ENCODE data around the gene RPS6KL1. TPM values are rescaled to one million over a fixed set of nuclear protein-coding genes. Genes with fewer than 3 reads are reported as not detected.

The RPS6KL1 gene
- total RNA-seq, 1 donor = 0.36 TPM

DNA sequence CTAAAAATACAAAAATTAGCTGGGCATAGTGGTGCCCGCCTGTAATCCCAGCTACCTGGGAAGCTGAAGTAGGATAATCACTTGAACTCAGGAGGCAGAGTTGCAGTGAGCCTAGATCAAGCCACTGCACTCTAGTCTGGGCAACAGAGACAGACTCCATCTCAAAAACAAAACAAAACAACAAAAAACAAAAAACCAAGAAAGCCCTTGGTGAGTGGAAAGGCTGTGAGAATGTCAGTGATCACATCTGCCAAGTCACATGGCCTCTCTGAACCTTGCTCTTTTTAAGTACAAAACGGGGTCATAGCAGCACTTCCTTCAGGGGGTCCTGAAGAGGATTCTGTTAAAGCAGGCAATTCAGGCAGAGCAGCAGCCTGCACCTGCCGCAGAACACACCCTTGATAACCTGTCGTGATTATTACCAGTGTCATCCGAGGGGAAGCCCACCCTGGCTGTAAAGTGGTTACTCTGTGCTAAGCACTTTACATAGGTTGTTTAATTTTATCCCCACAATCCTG, 9.6 kb downstream of the RPS6KL1 start:
- H3K79me2 ChIP-seq (ENCODE audit: insufficient read depth, low read length) = no peaks in the 10 kb centered on the region

DNA sequence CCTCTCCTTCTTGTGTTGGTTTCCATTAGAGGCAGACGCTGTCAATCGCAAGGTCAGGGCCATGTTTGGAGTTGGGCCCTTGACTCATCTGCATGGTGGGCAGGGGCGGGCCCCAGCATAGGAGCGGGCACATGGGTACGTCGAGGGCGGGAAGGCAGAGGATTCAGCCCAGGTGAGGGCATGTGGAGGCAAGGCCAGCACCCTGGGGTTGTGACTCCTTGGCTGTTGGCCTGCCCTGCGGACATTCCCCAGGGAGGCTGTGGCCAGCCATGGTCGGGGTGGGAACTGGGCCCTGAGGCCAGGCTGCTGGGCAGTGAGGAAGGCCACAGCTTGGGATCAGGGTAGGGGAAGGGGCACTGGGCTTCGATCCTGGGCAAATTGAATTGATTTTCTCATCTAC, 10.3 kb downstream of the RPS6KL1 start:
- TF ChIP-seq, protein P1, sequence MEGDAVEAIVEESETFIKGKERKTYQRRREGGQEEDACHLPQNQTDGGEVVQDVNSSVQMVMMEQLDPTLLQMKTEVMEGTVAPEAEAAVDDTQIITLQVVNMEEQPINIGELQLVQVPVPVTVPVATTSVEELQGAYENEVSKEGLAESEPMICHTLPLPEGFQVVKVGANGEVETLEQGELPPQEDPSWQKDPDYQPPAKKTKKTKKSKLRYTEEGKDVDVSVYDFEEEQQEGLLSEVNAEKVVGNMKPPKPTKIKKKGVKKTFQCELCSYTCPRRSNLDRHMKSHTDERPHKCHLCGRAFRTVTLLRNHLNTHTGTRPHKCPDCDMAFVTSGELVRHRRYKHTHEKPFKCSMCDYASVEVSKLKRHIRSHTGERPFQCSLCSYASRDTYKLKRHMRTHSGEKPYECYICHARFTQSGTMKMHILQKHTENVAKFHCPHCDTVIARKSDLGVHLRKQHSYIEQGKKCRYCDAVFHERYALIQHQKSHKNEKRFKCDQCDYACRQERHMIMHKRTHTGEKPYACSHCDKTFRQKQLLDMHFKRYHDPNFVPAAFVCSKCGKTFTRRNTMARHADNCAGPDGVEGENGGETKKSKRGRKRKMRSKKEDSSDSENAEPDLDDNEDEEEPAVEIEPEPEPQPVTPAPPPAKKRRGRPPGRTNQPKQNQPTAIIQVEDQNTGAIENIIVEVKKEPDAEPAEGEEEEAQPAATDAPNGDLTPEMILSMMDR (IDR thresholded peaks at IDR 0.05; ENCODE audit: extremely low read depth, low read depth, low read length) = no peak
- no peaks in the 10 kb centered on the region for H4K20me1 ChIP-seq (ENCODE audit: insufficient read depth, low read length)

More for the DNA sequence above, 9.6 kb downstream of the RPS6KL1 start:
- DNase-seq (ENCODE audit: insufficient read length, low spot score, missing footprints) = no peak
- Histone ChIP-seq H3K4me1 (ENCODE audit: insufficient read depth, low read length) (peaks cover 6% of the 10 kb centered on the region), H3K27me3 (ENCODE audit: insufficient read depth, low read length) (no peaks in the 10 kb centered on the region), H3K27ac (ENCODE audit: low read depth, low read length) (no peak overlapping the region), H3K4me2 (ENCODE audit: insufficient read depth, low read length) (no peak overlapping the region), H3K36me3 (ENCODE audit: insufficient read depth, low read length) (no peaks in the 10 kb centered on the region), H2AFZ (ENCODE audit: low read length) (no peak overlapping the region), H3K9me3 (ENCODE audit: low read depth, low read length) (no peaks in the 10 kb centered on the region), H4K20me1 (ENCODE audit: insufficient read depth, low read length) (no peaks in the 10 kb centered on the region), H3K4me3 (ENCODE audit: insufficient read depth, low read length) (no peak overlapping the region)
- TF ChIP-seq, protein P1 (IDR thresholded peaks at IDR 0.05; ENCODE audit: extremely low read depth, low read depth, low read length) = no peak

DNA sequence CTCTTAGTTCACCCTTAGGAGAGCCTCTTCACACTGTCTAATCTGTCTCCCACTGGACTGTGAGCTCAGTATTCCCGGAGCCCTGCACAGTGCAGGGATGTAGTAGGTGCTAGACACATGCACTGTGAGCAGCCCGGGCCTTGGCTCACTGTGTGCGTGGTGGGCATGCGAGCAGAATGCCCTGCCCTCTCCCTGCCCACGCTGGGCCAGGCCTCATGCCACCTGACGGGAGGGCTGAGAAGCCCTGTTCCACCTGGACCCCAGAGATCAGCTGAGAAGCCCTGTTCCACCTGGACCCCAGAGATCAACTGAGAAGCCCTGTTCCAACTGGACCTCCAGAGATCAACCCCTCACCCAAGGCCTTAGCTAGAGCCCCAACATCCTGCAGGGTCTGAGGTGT, 10.9 kb downstream of the RPS6KL1 start:
- peaks cover 10% of the 10 kb centered on the region for H3K4me1 ChIP-seq (ENCODE audit: insufficient read depth, low read length)
- TF ChIP-seq, protein P1 (IDR thresholded peaks at IDR 0.05; ENCODE audit: extremely low read depth, low read depth, low read length) = no peak

More for the DNA sequence above, 10.3 kb downstream of the RPS6KL1 start:
- Histone ChIP-seq H2AFZ (ENCODE audit: low read length) (no peak overlapping the region), H3K4me2 (ENCODE audit: insufficient read depth, low read length) (no peak overlapping the region), H3K4me3 (ENCODE audit: insufficient read depth, low read length) (no peak overlapping the region), H3K4me1 (ENCODE audit: insufficient read depth, low read length) (peaks cover 6% of the 10 kb centered on the region), H3K79me2 (ENCODE audit: insufficient read depth, low read length) (no peaks in the 10 kb centered on the region), H3K9me3 (ENCODE audit: low read depth, low read length) (no peaks in the 10 kb centered on the region), H3K27ac (ENCODE audit: low read depth, low read length) (no peak overlapping the region), H3K27me3 (ENCODE audit: insufficient read depth, low read length) (no peaks in the 10 kb centered on the region), H3K36me3 (ENCODE audit: insufficient read depth, low read length) (no peaks in the 10 kb centered on the region)
- peak; percentile 6 for DNase-seq (ENCODE audit: insufficient read length, low spot score, missing footprints)

DNA sequence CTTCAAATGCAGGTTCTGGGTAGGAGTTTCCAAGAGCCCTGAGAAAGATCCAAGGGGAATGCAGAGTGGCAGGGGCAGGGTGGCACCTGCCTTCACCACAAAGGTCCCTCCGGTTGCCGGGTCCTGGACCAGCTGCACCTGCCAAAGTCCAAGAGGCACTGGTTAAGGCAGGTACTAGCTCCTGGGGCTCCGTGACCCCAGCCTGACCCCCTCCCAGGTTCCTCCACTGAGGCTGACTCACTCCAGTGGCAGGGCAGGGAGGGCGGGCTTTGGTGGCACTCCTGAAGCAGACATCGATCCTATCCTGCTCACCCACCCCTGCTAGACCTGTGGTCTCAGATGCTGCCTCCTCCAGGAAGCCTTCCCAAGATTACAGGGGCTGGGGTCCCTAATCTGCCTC, 11.4 kb downstream of the RPS6KL1 start:
- Histone ChIP-seq H3K79me2 (ENCODE audit: insufficient read depth, low read length) (no peaks in the 10 kb centered on the region), H2AFZ (ENCODE audit: low read length) (no peak overlapping the region), H3K4me3 (ENCODE audit: insufficient read depth, low read length) (no peak overlapping the region), H3K27ac (ENCODE audit: low read depth, low read length) (no peak overlapping the region), H3K4me2 (ENCODE audit: insufficient read depth, low read length) (no peak overlapping the region), H3K9me3 (ENCODE audit: low read depth, low read length) (no peaks in the 10 kb centered on the region), H3K27me3 (ENCODE audit: insufficient read depth, low read length) (no peaks in the 10 kb centered on the region), H3K4me1 (ENCODE audit: insufficient read depth, low read length) (peaks cover 10% of the 10 kb centered on the region), H4K20me1 (ENCODE audit: insufficient read depth, low read length) (no peaks in the 10 kb centered on the region), H3K36me3 (ENCODE audit: insufficient read depth, low read length) (no peaks in the 10 kb centered on the region)
- TF ChIP-seq, protein P1 (IDR thresholded peaks at IDR 0.05; ENCODE audit: extremely low read depth, low read depth, low read length) = no peak
- peak; percentile 66 for DNase-seq (ENCODE audit: insufficient read length, low spot score, missing footprints)

More for the DNA sequence above, 10.9 kb downstream of the RPS6KL1 start:
- H3K4me3 ChIP-seq (ENCODE audit: insufficient read depth, low read length) = no peak overlapping the region
- no peaks in the 10 kb centered on the region for H4K20me1 ChIP-seq (ENCODE audit: insufficient read depth, low read length)
- no peaks in the 10 kb centered on the region for H3K79me2 ChIP-seq (ENCODE audit: insufficient read depth, low read length)
- H3K36me3 ChIP-seq (ENCODE audit: insufficient read depth, low read length) = no peaks in the 10 kb centered on the region
- no peak overlapping the region for H2AFZ ChIP-seq (ENCODE audit: low read length)
- H3K4me2 ChIP-seq (ENCODE audit: insufficient read depth, low read length) = no peak overlapping the region
- no peak overlapping the region for H3K27ac ChIP-seq (ENCODE audit: low read depth, low read length)
- no peaks in the 10 kb centered on the region for H3K27me3 ChIP-seq (ENCODE audit: insufficient read depth, low read length)
- no peaks in the 10 kb centered on the region for H3K9me3 ChIP-seq (ENCODE audit: low read depth, low read length)
- DNase-seq (ENCODE audit: insufficient read length, low spot score, missing footprints) = peak; percentile 62

All from osteoblast (primary cell).